K562 (cell line): ENCODE measurements around the gene TRIM14. TPM values are rescaled to one million over a fixed set of nuclear protein-coding genes. Genes with fewer than 3 reads are reported as not detected.

ENCODE experiments used
- ATF7 ChIP-seq: fragments of 450-650 bp; IDR thresholded peaks from 2 replicates; pipeline ENCODE4 v1.7.1; 2014; ENCODE audit warnings: mild to moderate bottlenecking, moderate library complexity
- CREB1 ChIP-seq, 2 experiments: sonication (generic) in 1 of 2; formaldehyde crosslinking in 1 of 2; IDR thresholded peaks; 2 replicates each; pipeline versions ENCODE4 v1.6.1 to v1.8.0; 2012 to 2022; ENCODE audit warnings: inconsistent platforms in 1 of 2, mild to moderate bottlenecking in 1 of 2, missing genetic modification reagents in 1 of 2, moderate library complexity in 1 of 2
- DEAF1 ChIP-seq: fragments of 450-650 bp; formaldehyde crosslinking; IDR thresholded peaks from 2 replicates; pipeline ENCODE4 v1.4.0; 2020; ENCODE audit warnings: mild to moderate bottlenecking, moderate library complexity
- KAT2B ChIP-seq: IDR thresholded peaks from one replicate; pipeline ENCODE4 v1.6.1; 2012; ENCODE audit warnings: low read depth, mild to moderate bottlenecking, control low read depth, inconsistent platforms, low read length, moderate library complexity
- KDM5B ChIP-seq: fragments of 200-600 bp; sonication (generic); IDR thresholded peaks from 2 replicates; pipeline ENCODE4 v1.6.1; 2012; ENCODE audit warnings: low read depth, mild to moderate bottlenecking, moderate library complexity, low read length, control low read depth, inconsistent platforms; ENCODE audit not compliant: insufficient replicate concordance
- MXD1 ChIP-seq: fragments of 250-450 bp; sonication (Bioruptor Pico); IDR thresholded peaks from 2 replicates; pipeline ENCODE4 v1.8.0; 2021; ENCODE audit warnings: borderline replicate concordance, mild to moderate bottlenecking, moderate library complexity; ENCODE audit not compliant: poor library complexity, severe bottlenecking
- NRF1 ChIP-seq, 2 experiments: fragments of 450-650 bp; IDR thresholded peaks in 1 of 2; conservative IDR thresholded peaks in 1 of 2; 2 replicates each; pipeline ENCODE4 v1.6.1; 2014; ENCODE audit warnings: mild to moderate bottlenecking in 2 of 2
- POLR2B ChIP-seq: fragments of 450-650 bp; IDR thresholded peaks from 2 replicates; pipeline ENCODE4 v1.6.1; 2018; ENCODE audit warnings: low read depth; ENCODE audit not compliant: partially characterized antibody
- RREB1 ChIP-seq: fragments of 250-450 bp; sonication (Bioruptor Pico); IDR thresholded peaks from 2 replicates; pipeline ENCODE4 v1.4.0; 2020
- ZBTB49 ChIP-seq: sonication (generic); formaldehyde crosslinking; IDR thresholded peaks from 2 replicates; pipeline ENCODE4 v1.8.0; 2022; ENCODE audit warnings: missing genetic modification reagents, mild to moderate bottlenecking, borderline replicate concordance
- ZNF174 ChIP-seq: fragments of 250-450 bp; sonication (Bioruptor Pico); IDR thresholded peaks from 2 replicates; pipeline ENCODE4 v1.4.0; 2020; ENCODE audit warnings: mild to moderate bottlenecking
- ZNF311 ChIP-seq: fragments of 250-450 bp; sonication (Bioruptor Pico); IDR thresholded peaks from 2 replicates; pipeline ENCODE4 v1.4.0; 2020; ENCODE audit warnings: mild to moderate bottlenecking, moderate library complexity
- ZNF512 ChIP-seq: IDR thresholded peaks from 2 replicates; pipeline ENCODE4 v1.6.1; 2016; ENCODE audit warnings: missing genetic modification characterization, missing compliant biosample characterization
- ZNF586 ChIP-seq: fragments of 450-650 bp; formaldehyde crosslinking; conservative IDR thresholded peaks from 2 replicates; pipeline ENCODE4 v1.4.0; 2020; ENCODE audit warnings: mild to moderate bottlenecking, moderate library complexity
- ZSCAN29 ChIP-seq: fragments of 450-650 bp; IDR thresholded peaks from 2 replicates; pipeline ENCODE4 v1.6.1; 2017
- polyA plus RNA-seq, 8 experiments: library from polyadenylated mRNA; depleted of rRNA in 4 of 8; stranded (reverse) in 5 of 8; unstranded in 3 of 8; fragments of >200 nt; fragmentation: Nextera tagmentation in 2 of 8; fragmentation: Illumina TruSeq in 1 of 8; extraction: Ambion mirVana in 2 of 8; extraction: Trizol in 1 of 8; gene quantifications; 2 replicates each; pipeline versions ENCODE4 v1.2.1 to v1.2.3, GENCODE V29; 2011 to 2014; ENCODE audit warnings: inconsistent platforms in 1 of 8, missing spikeins in 1 of 8
- total RNA-seq, 7 experiments: library from RNA; depleted of rRNA in 6 of 7; stranded (reverse); fragments of >200 nt in 6 of 7; fragmentation: Illumina TruSeq in 2 of 7; extraction: Trizol in 2 of 7; gene quantifications; 2 replicates each; pipeline versions ENCODE4 v1.2.1 to v1.2.3, GENCODE V29; 2011 to 2021; ENCODE audit warnings: low replicate concordance in 1 of 7

The TRIM14 gene
- total and polyA plus RNA-seq, 9 of the 15 experiments (the other 6 are each of a cell fraction or from before 2014, with no cell fraction given), result 7.6 to 41.0 (median 17.9) TPM

- TF ChIP-seq RREB1 (CRISPR knock-in tag) (no peak), POLR2B (no peak), ATF7 (0 out of 2 replicates have a peak, but pooled peaks have one; percentile 35), MXD1 (CRISPR knock-in tag) (no peak), ZBTB49 (CRISPR knock-in tag) (no peak), NRF1 (conservative IDR thresholded peaks at IDR 0.05 in 1 of 2, IDR thresholded peaks at IDR 0.05 in 1 of 2) (no peak), DEAF1 (CRISPR knock-in tag) (no peak), CREB1 (IDR thresholded peaks at IDR 0.05) (no peak), CREB1 (CRISPR knock-in tag; IDR thresholded peaks at IDR 0.05) (no peak), KAT2B (no peak), ZSCAN29 (no peak), ZNF174 (CRISPR knock-in tag) (no peak), ZNF512 (tag) (no peak), KDM5B (no peak), ZNF586 (CRISPR knock-in tag) (no peak), ZNF311 (CRISPR knock-in tag) (no peak)
Observed at GRCh38 chr9:98159790-98160189, 40.8 kb upstream of the TRIM14 start (continued).
